ENCODE measurements around the gene KCNJ3. TPM values are rescaled to one million over a fixed set of nuclear protein-coding genes. Genes with fewer than 3 reads are reported as not detected.
A peak's percentile ranks its signal among the peaks of the same experiment; 100 is the strongest.

Gene KCNJ3
- total and polyA plus RNA-seq, 5 donors, result 32.5 to 65.1 (median 55.6) TPM

DNA sequence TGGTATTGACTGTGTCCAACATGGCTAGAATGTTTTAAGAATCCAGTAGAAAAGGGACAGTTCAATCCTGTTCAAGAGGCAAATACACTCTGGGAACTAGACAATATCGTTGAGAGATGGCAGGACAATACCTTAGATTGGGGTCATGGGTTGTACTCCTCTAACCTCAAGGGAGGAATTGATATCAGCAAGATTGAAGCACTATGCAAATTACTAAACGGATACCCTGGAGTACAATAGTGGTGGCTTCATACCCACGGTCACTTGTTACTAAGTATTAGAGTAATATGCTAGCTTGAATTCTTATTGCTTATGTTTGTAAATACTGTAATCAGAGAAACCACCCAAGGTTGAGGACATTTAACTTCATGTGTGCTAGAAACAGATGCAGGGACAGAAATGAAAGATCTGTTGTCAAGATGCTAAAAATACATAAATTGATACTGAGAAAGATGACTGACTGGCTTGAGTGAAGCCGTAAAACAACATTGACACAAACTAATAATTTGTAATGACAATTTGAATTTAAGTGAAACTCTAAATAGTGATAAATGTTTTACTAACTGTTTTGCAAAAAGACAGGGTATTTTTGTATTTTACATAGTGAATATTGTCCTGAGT, 73.3 kb downstream of the KCNJ3 start:
- intact Hi-C loops (cut with DNase I), result no loop called here
- 64% methylated on average over 4 of the region's 4 CpGs for WGBS
- Histone ChIP-seq H3K4me3 (ENCODE audit: low read length) (no peak overlapping the region), H3K27ac (ENCODE audit: low read length) (no peak overlapping the region), H3K9me3 (ENCODE audit: control insufficient read depth, low read length) (no peaks in the 10 kb centered on the region), H3K4me1 (ENCODE audit: control insufficient read depth, insufficient read depth, low read length) (no peaks in the 10 kb centered on the region), H3K27me3 (ENCODE audit: control insufficient read depth, insufficient read depth) (no peaks in the 10 kb centered on the region)
- DNase-seq, result no peak
- ATAC-seq, result no peak

DNA sequence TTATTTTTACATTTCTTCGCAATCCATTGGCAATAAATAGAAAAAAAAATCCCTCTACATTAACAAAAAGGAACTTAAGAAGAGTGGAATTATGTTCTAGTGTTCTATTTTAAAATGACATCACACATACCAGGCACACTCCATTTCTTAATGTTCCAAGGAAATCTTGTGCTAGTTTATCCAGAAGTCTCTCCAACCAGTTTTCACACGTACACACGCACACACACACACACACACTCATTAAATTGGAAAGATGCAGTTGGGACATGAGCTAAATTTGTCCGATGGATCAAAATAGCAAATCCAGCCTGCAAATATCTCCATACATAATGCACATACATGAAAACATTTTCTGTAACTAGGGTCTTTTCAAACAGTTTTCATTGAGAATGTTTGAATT, 78.3 kb downstream of the KCNJ3 start:
- Histone ChIP-seq H3K27ac (ENCODE audit: low read length) (no peak overlapping the region), H3K4me1 (ENCODE audit: control insufficient read depth, insufficient read depth, low read length) (no peaks in the 10 kb centered on the region), H3K9me3 (ENCODE audit: control insufficient read depth, low read length) (no peaks in the 10 kb centered on the region), H3K4me3 (ENCODE audit: low read length) (no peak overlapping the region), H3K27me3 (ENCODE audit: control insufficient read depth, insufficient read depth) (no peaks in the 10 kb centered on the region)
- no peak for DNase-seq
- 57% methylated on average over 4 of the region's 4 CpGs for WGBS
- ATAC-seq, result no peak
- intact Hi-C loops (cut with DNase I), result no loop called here

DNA sequence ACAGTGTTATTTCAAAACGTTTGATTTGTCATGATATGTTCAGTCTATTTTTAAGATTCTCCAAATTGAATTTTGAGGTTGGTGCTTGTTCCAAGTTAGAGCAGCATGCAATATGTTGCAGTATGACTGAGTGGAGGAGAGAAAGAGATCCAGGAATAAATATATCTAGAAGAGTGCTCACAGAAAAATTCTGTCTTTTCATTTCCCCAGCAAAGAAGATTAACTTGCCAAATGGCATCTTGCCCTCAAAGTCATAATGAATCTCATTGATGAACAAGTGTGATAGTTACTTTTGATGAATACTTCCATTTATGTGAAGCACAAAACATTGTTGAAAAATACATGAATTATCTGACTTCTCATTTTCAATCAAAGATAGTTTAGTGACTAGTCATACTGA, 95.9 kb downstream of the KCNJ3 start:
- Histone ChIP-seq H3K27ac (ENCODE audit: low read length) (no peak overlapping the region), H3K9me3 (ENCODE audit: control insufficient read depth, low read length) (no peaks in the 10 kb centered on the region), H3K27me3 (ENCODE audit: control insufficient read depth, insufficient read depth) (no peaks in the 10 kb centered on the region), H3K4me1 (ENCODE audit: control insufficient read depth, insufficient read depth, low read length) (no peaks in the 10 kb centered on the region), H3K4me3 (ENCODE audit: low read length) (no peak overlapping the region)
- intact Hi-C loops (cut with DNase I), result no loop called here
- 20% methylated on average over 1 of the region's 1 CpG for WGBS
- DNase-seq (no peak), ATAC-seq (no peak)

DNA sequence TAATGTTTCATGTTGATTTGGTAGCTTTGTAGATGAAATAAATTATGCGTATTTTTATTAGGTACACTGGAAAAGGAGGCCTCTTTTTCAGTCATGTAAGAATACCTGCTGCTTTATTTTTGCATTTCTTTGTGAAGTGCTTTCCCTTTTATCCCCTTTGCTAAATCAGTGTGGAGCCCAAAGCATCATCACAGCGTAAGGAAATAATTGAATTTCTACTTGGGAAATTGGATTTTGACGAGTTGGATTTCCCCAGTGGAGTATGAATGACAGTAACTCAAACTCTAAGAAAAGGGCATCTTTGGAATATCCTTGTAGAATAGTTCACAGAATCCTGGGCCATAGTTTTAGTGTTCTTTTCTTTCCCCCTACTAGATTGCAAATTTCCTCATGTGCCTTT, 97.2 kb downstream of the KCNJ3 start:
- Histone ChIP-seq H3K27ac (ENCODE audit: low read length) (no peak overlapping the region), H3K4me3 (ENCODE audit: low read length) (no peak overlapping the region), H3K27me3 (ENCODE audit: control insufficient read depth, insufficient read depth) (no peaks in the 10 kb centered on the region), H3K9me3 (ENCODE audit: control insufficient read depth, low read length) (no peaks in the 10 kb centered on the region), H3K4me1 (ENCODE audit: control insufficient read depth, insufficient read depth, low read length) (no peaks in the 10 kb centered on the region)
- ATAC-seq, result no peak
- no peak for DNase-seq
- intact Hi-C loops (cut with DNase I), result no loop called here
- 87% methylated on average over 3 of the region's 3 CpGs for WGBS

DNA sequence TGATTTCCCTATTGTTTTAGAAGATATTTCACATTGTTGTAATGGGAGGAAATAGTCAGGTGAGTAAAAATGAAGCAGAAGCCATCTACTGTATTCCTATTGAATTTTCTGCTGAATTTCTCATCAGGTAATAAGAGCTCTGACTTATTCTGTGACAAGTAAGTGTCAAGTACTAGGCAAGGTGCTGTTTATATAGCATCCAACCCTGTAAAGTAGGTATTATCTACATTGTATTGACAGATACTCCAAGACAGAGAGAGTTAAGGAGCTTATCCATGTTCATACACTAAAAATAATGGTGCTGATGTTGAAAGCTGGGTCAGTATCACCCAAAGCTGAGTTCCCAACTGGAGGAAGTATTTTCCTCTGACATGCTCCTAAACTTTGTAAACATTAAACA, 106.0 kb downstream of the KCNJ3 start:
- Histone ChIP-seq H3K27ac (ENCODE audit: low read length) (no peak overlapping the region), H3K4me3 (ENCODE audit: low read length) (no peak overlapping the region), H3K9me3 (ENCODE audit: control insufficient read depth, low read length) (no peaks in the 10 kb centered on the region), H3K4me1 (ENCODE audit: control insufficient read depth, insufficient read depth, low read length) (no peaks in the 10 kb centered on the region), H3K27me3 (ENCODE audit: control insufficient read depth, insufficient read depth) (no peaks in the 10 kb centered on the region)
- intact Hi-C loops (cut with DNase I), result no loop called here
- ATAC-seq (no peak), DNase-seq (no peak)

DNA sequence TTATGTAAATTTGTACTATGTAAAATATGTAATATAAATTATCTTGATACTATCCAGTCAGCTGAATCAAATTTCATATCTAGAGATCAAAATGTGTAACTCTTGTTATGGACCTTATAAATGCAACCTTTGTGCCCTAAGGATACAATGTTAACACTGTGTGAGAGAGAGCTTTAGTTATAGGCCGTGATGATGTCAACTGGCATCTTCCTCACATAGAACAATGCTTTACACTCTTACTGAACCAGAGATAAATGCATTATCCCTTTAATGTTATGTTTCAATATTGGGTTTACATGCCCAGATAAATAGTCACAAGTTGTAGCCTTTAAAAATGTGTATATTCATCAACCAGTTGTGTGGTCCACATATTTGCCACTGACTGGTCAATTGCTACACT, 115.1 kb downstream of the KCNJ3 start:
- no peak for DNase-seq
- Histone ChIP-seq H3K9me3 (ENCODE audit: control insufficient read depth, low read length) (no peaks in the 10 kb centered on the region), H3K27ac (ENCODE audit: low read length) (no peak overlapping the region), H3K4me3 (ENCODE audit: low read length) (no peak overlapping the region), H3K27me3 (ENCODE audit: control insufficient read depth, insufficient read depth) (no peaks in the 10 kb centered on the region), H3K4me1 (ENCODE audit: control insufficient read depth, insufficient read depth, low read length) (no peaks in the 10 kb centered on the region)
- intact Hi-C loops (cut with DNase I), result no loop called here
- WGBS, result 88% methylated on average over 1 of the region's 1 CpG
- no peak for ATAC-seq

DNA sequence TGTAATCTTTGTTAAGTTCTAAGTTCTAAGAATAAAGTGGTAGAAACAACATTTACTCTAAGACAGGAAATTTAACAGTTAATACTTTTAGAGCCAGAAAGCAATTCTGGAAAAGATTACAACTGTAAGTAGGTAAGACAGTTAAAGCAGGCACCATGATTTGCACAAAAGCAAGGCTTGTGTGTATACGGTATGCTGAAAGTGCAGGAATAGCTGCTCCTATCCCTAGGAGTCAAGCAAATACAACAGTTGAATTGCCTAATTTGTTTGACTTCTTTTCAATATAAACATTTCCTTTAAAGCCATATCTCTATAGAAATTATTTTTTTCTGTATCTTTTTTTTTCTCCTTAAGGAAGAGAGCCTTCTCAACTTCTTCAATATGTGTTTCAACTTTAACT, 116.4 kb downstream of the KCNJ3 start:
- no peaks in the 10 kb centered on the region for H3K9me3 ChIP-seq (ENCODE audit: control insufficient read depth, low read length)
- no peak for ATAC-seq
- 45% methylated on average over 1 of the region's 1 CpG for WGBS
- H3K4me1 ChIP-seq (ENCODE audit: control insufficient read depth, insufficient read depth, low read length), result no peaks in the 10 kb centered on the region
- no peak overlapping the region for H3K4me3 ChIP-seq (ENCODE audit: low read length)
- no peak overlapping the region for H3K27ac ChIP-seq (ENCODE audit: low read length)
- H3K27me3 ChIP-seq (ENCODE audit: control insufficient read depth, insufficient read depth), result no peaks in the 10 kb centered on the region
- no peak for DNase-seq
- intact Hi-C loops (cut with DNase I), result no loop called here

DNA sequence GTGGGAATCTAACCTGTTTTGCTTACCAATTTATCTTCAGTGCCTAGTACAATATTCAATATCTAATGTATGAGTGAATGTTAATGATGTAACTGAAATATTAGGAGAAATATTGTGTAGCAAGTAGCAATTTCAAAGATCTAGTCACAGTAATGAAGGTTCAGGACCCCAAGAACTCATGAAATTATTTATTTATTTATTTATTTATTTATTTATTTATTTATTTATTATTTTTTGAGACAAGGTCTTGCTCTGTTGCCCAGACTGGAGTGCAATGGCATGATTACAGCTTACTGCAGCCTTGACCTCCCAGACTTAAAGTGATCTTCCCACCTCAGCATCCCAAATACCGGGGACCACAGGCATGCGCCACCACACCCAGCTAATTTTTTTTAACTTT, 126.9 kb downstream of the KCNJ3 start:
- WGBS, result 93% methylated on average over 2 of the region's 2 CpGs

DNA sequence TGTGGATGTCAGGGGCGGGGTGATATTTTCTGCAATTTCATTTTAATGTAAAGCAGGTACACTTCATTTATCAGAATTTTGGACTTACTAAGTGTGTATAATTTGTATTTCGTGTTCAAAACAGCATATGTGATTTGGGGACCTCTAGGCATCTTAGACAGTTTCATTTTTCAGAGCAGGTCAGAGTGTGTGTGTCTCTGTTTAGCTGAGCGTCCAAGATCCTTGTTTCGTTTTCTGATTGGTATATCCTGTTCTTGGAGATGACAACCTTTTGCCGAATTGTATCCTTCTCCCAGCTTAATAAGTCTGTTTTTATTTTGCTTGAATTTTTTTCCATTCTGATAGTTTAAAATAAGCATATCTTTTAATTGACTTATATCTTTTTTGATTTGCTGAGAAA, 128.3 kb downstream of the KCNJ3 start:
- no peak for DNase-seq
- no peaks in the 10 kb centered on the region for H3K27me3 ChIP-seq (ENCODE audit: control insufficient read depth, insufficient read depth)
- no peak overlapping the region for H3K27ac ChIP-seq (ENCODE audit: low read length)
- intact Hi-C loops (cut with DNase I), result no loop called here
- no peaks in the 10 kb centered on the region for H3K4me1 ChIP-seq (ENCODE audit: control insufficient read depth, insufficient read depth, low read length)
- no peaks in the 10 kb centered on the region for H3K9me3 ChIP-seq (ENCODE audit: control insufficient read depth, low read length)
- H3K4me3 ChIP-seq (ENCODE audit: low read length), result peak overlapping the region; percentile 2
- 68% methylated on average over 5 of the region's 5 CpGs for WGBS
- no peak for ATAC-seq

More for the DNA sequence above, 126.9 kb downstream of the KCNJ3 start:
- Histone ChIP-seq H3K27ac (ENCODE audit: low read length) (no peak overlapping the region), H3K4me1 (ENCODE audit: control insufficient read depth, insufficient read depth, low read length) (no peaks in the 10 kb centered on the region), H3K9me3 (ENCODE audit: control insufficient read depth, low read length) (no peaks in the 10 kb centered on the region), H3K4me3 (ENCODE audit: low read length) (no peak overlapping the region), H3K27me3 (ENCODE audit: control insufficient read depth, insufficient read depth) (no peaks in the 10 kb centered on the region)
- intact Hi-C loops (cut with DNase I), result no loop called here
- ATAC-seq (no peak), DNase-seq (no peak)

DNA sequence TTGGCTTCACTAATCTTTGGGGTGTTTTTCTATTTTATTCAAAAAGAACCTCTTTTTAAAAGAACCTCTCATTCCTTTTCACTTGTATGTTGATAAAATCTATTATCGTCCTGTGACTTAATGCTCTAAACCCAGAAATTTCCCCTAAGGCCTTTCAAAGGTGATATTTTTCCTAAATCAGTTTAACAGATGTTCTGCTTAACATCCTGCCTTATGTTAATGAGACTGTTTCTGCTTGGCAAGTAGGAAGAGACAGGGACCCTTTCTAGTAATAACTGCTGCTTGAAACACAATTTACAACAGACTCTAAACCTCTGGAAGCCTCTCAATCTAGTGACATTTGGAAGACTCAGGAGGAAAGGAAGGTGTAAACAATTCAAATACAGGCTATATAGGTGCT, 128.8 kb downstream of the KCNJ3 start:
- DNase-seq (no peak), ATAC-seq (no peak)
- Histone ChIP-seq H3K9me3 (ENCODE audit: control insufficient read depth, low read length) (no peaks in the 10 kb centered on the region), H3K27me3 (ENCODE audit: control insufficient read depth, insufficient read depth) (no peaks in the 10 kb centered on the region), H3K4me3 (ENCODE audit: low read length) (no peak overlapping the region), H3K4me1 (ENCODE audit: control insufficient read depth, insufficient read depth, low read length) (no peaks in the 10 kb centered on the region), H3K27ac (ENCODE audit: low read length) (no peak overlapping the region)
- intact Hi-C loops (cut with DNase I), result no loop called here
- 44% methylated on average over 1 of the region's 1 CpG for WGBS

DNA sequence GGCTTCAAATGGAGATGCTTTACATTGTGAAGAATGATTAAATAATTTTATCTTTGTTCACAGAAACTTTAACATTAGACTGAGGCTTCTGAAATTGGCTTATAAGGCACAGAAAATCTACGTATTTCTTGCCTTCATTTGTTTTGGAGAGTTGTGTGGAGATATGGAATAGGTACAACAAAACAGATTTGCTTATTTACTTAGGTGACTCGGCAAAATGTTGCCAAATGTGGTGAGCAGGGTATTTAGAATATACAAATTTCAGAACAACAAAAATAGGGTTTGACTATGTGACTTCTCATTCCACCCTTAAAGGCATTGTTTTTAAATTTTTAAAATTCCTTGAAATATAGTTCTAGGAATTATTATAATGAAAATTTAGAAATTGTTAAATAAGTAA, 134.2 kb downstream of the KCNJ3 start:
- Histone ChIP-seq H3K27ac (ENCODE audit: low read length) (no peak overlapping the region), H3K27me3 (ENCODE audit: control insufficient read depth, insufficient read depth) (no peaks in the 10 kb centered on the region), H3K9me3 (ENCODE audit: control insufficient read depth, low read length) (no peaks in the 10 kb centered on the region), H3K4me1 (ENCODE audit: control insufficient read depth, insufficient read depth, low read length) (no peaks in the 10 kb centered on the region), H3K4me3 (ENCODE audit: low read length) (no peak overlapping the region)
- ATAC-seq (no peak), DNase-seq (no peak)
- intact Hi-C loops (cut with DNase I), result no loop called here
- 89% methylated on average over 2 of the region's 2 CpGs for WGBS

DNA sequence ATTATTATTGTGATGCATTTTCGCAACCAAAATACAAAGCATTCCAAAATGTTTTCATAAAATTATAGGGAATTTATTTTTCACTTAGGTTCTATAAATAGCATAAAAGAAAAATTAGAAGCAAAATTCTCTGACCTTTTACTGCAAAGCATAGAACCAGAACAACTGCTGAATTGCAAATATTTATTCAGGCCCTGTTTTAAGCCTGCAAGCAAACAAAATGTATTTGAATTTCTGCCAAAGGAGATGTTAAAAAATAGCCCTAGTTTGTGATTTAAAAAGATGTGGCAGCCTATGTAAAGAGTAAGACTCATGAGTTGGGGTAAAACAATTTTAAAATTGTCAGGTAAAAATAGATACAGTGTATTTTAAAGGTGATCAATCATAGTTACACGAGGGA, 138.1 kb downstream of the KCNJ3 start:
- Histone ChIP-seq H3K27ac (ENCODE audit: low read length) (no peak overlapping the region), H3K27me3 (ENCODE audit: control insufficient read depth, insufficient read depth) (no peaks in the 10 kb centered on the region), H3K9me3 (ENCODE audit: control insufficient read depth, low read length) (no peaks in the 10 kb centered on the region), H3K4me1 (ENCODE audit: control insufficient read depth, insufficient read depth, low read length) (no peaks in the 10 kb centered on the region), H3K4me3 (ENCODE audit: low read length) (no peak overlapping the region)
- intact Hi-C loops (cut with DNase I), result no loop called here
- DNase-seq (no peak), ATAC-seq (no peak)
- WGBS, result 93% methylated on average over 2 of the region's 2 CpGs

Measured in right cardiac atrium (tissue), 5 donors.